ENCODE results near the gene NSG2.

GRCh38 chr5:174074369-174074768 lies 28.9 kb downstream of the NSG2 start:
- TF ChIP-seq, protein P1, sequence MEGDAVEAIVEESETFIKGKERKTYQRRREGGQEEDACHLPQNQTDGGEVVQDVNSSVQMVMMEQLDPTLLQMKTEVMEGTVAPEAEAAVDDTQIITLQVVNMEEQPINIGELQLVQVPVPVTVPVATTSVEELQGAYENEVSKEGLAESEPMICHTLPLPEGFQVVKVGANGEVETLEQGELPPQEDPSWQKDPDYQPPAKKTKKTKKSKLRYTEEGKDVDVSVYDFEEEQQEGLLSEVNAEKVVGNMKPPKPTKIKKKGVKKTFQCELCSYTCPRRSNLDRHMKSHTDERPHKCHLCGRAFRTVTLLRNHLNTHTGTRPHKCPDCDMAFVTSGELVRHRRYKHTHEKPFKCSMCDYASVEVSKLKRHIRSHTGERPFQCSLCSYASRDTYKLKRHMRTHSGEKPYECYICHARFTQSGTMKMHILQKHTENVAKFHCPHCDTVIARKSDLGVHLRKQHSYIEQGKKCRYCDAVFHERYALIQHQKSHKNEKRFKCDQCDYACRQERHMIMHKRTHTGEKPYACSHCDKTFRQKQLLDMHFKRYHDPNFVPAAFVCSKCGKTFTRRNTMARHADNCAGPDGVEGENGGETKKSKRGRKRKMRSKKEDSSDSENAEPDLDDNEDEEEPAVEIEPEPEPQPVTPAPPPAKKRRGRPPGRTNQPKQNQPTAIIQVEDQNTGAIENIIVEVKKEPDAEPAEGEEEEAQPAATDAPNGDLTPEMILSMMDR (IDR thresholded peaks at IDR 0.05) = no peak
- TF ChIP-seq POLR2A (IDR thresholded peaks at IDR 0.05) = no peak
